Epithelial cell of proximal tubule (primary cell): Measurements from ENCODE around the gene SLC35C1. TPM values are rescaled to one million over a fixed set of nuclear protein-coding genes. Genes with fewer than 3 reads are reported as not detected.
A peak's percentile ranks its signal among the peaks of the same experiment; 100 is the strongest.
"Not testable (repeated sequence)": the region's sequence is repeated elsewhere in the genome, so short reads cannot be mapped to it uniquely, and the experiment has no call there.

Experiments used
- DNase-seq: peaks from one replicate; pipeline ENCODE4 v3.0.0-alpha.2; 2011; ENCODE audit warnings: low read depth
- H3K4me3 ChIP-seq: 2 replicates; pipeline ENCODE4 v1.5.1; 2011; ENCODE audit warnings: low read depth, mild to moderate bottlenecking, low read length
- total RNA-seq: library from RNA; depleted of rRNA; stranded (reverse); fragments of >200 nt; gene quantifications from 2 replicates; pipeline ENCODE4 v1.2.3, GENCODE V29; 2015
- TF ChIP-seq, protein P1 (sequence below): conservative IDR thresholded peaks from 2 replicates; pipeline ENCODE4 v1.5.1; 2012; ENCODE audit warnings: low read depth, mild to moderate bottlenecking, low read length

The SLC35C1 gene
- total RNA-seq, 1 donor from 2014 or later = 15.1 TPM

DNA sequence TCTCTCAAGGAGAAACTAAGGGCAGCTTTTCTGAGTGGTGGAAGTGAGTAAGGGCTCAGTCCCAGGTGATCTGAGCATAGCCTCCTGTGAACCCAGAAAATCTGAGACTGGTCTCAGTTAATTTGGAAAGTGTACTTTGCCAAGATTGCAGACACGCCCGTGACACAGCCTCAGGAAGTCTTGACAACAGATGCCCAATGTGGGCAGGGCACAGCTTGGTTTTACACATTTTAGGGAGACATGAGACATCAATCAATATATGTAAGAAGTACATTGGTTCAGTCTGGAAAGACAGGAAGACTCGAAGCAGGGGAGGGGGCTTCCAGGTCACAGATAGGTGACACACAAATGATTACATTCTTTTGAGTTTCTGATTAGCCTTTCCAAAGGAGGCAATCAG lies 28.8 kb downstream of the SLC35C1 start:
- H3K4me3 ChIP-seq = no peak overlapping the region
- no peak for DNase-seq
- TF ChIP-seq, protein P1, sequence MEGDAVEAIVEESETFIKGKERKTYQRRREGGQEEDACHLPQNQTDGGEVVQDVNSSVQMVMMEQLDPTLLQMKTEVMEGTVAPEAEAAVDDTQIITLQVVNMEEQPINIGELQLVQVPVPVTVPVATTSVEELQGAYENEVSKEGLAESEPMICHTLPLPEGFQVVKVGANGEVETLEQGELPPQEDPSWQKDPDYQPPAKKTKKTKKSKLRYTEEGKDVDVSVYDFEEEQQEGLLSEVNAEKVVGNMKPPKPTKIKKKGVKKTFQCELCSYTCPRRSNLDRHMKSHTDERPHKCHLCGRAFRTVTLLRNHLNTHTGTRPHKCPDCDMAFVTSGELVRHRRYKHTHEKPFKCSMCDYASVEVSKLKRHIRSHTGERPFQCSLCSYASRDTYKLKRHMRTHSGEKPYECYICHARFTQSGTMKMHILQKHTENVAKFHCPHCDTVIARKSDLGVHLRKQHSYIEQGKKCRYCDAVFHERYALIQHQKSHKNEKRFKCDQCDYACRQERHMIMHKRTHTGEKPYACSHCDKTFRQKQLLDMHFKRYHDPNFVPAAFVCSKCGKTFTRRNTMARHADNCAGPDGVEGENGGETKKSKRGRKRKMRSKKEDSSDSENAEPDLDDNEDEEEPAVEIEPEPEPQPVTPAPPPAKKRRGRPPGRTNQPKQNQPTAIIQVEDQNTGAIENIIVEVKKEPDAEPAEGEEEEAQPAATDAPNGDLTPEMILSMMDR = no peak

DNA sequence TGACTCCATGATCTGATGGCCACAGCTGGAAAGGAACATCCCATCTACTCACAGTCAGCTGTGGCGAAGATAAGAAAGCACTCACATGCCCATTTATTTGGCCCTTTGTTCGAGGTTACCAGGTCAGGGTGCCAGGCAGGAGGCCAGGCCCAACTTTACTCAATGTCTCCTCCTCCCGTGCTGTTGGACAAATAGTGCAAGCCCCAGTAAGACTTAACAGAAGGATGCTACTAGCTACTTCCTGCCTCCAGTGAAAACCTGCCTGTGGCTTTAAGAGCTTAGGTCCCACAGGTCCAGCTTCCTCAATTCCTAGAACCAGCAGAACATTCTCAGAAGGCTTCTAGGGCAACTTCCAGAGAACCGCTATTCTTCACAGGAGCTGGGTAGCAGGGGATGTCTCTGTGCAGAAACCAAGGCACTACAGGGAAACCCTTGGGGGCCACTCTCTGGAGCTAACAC lies 29.4 kb downstream of the SLC35C1 start:
- DNase-seq = no peak
- TF ChIP-seq, protein P1 = no peak
- H3K4me3 ChIP-seq = no peak overlapping the region

DNA sequence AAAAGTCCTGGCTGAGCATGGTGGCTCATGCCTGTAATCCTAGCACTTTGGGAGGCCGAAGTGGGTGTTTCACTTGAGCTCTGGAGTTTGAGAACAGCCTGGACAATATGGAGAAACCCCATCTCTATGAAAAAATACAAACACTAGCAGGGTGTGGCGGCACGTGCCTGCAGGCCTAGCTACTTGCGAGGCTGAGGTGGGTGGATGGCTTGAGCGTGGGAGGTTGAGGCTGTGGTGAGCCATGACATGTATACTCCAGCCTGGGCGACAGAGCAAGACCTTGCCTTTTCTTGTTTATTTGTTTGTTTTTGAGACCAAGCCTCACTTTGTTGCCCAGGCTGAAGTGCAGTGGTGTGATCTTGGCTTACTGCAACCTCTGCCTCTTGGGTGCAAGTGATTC lies 34.3 kb downstream of the SLC35C1 start:
- TF ChIP-seq, protein P1 = no peak

DNA sequence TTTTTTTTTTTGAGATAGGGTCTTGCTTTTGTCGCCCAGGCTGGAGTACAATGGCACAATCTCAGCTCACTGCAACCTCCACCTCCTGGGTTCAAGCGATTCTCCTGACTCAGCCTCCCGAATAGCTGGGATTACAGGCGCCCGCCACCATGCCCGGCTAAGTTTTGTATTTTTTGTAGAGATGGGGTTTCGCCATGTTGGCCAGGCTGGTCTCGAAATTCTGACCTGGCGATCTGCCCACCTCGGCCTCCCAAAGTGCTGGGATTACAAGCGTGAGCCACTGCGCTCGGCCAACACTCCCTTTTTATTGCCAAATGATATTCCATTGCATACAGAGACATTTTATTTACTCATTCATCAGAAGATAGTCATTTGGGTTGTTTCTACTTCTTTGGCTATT lies 35.3 kb downstream of the SLC35C1 start:
- not testable (repeated sequence) for DNase-seq, H3K4me3 ChIP-seq

More for the DNA sequence above, 34.3 kb downstream of the SLC35C1 start:
- no peak overlapping the region for H3K4me3 ChIP-seq
- DNase-seq = no peak

DNA sequence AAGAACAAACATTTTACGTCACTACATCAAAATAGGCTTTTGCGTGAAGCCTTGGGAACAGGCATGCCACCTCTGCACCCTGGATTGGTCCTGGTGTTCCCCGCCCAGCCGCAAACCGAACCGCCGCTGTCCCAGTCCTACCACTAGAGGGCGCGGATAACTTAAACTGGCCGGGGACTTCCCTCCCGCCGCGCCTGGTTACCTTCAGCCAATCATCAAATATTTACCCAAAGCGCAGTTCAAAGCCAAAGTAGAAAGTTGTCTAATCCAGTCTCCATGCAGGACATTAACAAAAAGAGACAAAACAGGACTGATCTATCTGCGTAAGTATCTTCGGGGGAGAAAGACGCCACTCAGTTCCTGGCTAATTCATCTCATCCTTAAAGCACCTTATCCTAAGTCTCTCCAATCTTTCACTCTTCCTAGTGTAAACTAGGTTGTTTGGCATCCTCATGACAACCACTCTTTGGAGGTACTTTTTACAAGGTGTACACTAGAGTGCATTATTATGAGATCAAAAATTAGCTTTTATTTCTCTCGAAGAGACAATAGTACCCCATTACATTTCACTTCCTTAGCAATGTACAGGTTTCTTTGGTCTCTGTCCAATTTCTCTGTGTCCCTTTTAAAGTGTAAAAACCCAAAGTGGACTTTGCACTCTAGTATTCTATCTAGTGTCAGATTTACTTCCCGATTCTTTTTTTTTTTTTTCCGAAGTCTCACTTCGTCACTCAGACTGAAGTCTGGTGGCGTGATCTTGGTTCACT lies 38.4 kb downstream of the SLC35C1 start:
- TF ChIP-seq, protein P1 = peak; percentile 93
- peak; percentile 66 for DNase-seq
- H3K4me3 ChIP-seq = peak overlapping the region; percentile 32

DNA sequence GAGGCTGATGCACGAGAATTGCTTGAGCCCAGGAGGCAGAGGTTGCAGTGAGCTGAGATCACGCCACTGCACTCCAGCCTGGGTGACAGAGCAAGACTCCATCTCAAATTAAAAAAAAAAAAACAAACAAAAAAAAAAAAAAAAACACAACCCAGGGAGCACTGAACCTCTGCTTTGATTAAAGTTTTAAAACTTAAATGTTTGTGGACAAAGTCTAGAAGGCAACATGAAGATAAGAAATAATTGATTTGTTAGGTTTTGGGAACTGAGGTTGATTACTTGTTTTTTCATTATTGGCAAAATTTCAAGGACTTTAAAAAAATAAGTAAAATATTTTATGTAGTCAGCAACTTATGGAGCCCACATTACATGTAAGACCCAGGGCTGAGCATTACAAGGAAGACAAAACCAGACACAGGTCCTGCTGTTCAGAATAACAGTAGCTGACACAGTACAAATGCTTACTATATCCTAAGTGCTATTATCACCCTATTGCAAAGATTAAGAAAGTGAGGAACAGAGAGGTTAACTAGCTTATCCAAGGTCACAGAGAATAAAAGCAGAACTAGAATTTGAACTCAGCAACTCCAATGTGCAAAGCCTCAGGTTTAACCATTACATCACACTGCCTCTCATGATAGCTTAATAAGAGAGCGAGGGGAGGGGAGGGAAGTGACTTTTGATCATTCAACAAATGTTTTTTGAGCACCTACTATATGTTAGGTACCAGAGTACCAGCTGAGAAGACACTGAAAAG lies 40.1 kb downstream of the SLC35C1 start:
- TF ChIP-seq, protein P1 = no peak
- no peak for DNase-seq

DNA sequence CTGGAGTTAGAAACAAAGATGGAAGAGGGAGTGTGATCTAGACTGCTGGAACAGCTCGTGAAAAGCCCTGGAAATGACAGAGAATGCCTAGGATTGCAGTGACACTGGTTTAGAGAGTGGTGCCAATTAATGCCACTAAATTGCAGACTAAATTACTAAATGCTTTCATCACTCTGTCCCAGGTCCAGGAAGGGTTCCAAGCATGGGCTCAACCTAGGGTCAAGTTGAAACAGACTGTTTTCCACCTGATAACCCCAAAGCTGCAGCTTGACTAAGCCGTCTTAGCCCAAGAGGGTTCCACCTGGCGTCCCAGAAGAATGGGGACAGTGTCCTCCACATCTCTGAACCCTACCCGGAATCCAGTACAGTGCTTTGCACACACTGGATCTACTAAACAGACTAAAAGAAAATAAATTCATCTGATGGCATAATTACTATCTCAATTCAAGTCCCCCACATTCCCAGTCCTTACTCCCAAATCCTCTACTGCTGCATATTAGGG lies 41.3 kb downstream of the SLC35C1 start:
- no peak overlapping the region for H3K4me3 ChIP-seq
- no peak for DNase-seq
- TF ChIP-seq, protein P1 = no peak

More for the DNA sequence above, 40.1 kb downstream of the SLC35C1 start:
- no peak overlapping the region for H3K4me3 ChIP-seq
